ENCODE results near the gene KLHDC4. TPM values are rescaled to one million over a fixed set of nuclear protein-coding genes. Genes with fewer than 3 reads are reported as not detected.

KLHDC4 gene
- total and polyA plus RNA-seq, 2 of the 4 experiments (the other 2 are of a cell fraction) = 13.6 to 19.0 TPM

DNA sequence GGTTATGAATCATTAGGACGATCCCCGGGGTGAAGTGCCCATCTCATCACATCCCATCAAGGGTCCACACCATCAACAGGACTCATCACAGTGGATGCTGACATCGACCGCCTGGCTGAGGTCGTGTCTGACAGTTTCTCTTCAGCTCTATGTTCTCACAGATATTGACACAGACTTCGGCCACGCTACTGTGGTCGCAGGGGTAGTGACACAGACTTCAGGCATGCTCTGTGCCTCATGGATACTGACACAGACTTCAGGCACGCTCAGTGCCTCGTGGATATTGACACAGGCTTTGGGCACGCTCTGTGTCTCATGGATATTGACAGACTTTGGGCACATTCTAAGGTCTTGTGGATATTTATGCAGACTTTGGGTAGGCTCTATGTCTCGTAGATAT is 50.1 kb downstream of the KLHDC4 start:
- dilution Hi-C loops (cut with HindIII; ENCODE audit: low sequenced_read_pairs, unreplicated experiment) (no loop called here), intact Hi-C loops (cut with micrococcal nuclease) (no loop called here), in situ Hi-C loops (cut with MboI; ENCODE audit: low sequenced_read_pairs) (no loop called here)
- Histone ChIP-seq H3K23ac (ENCODE audit: low read depth, low read length) (no peak overlapping the region), H2AK5ac (ENCODE audit: low read depth, low read length) (no peak overlapping the region), H3K4ac (ENCODE audit: low read depth, low read length) (no peak overlapping the region), H3K18ac (ENCODE audit: low read depth, low read length) (no peak overlapping the region), H3K4me3 (ENCODE audit: insufficient read depth, low read depth, low read length) (no peak overlapping the region), H3K56ac (ENCODE audit: extremely low read depth, insufficient read depth, low read length) (no peak overlapping the region), H3K4me1 (ENCODE audit: control insufficient read depth, insufficient read depth, low read length) (no peaks in the 10 kb centered on the region), H3K9me3 (ENCODE audit: control insufficient read depth, insufficient read depth, low read length) (no peaks in the 10 kb centered on the region), H2BK5ac (ENCODE audit: low read depth, low read length, poor library complexity, severe bottlenecking) (no peak overlapping the region), H3K9ac (ENCODE audit: low read depth, low read length) (no peak overlapping the region), H3K14ac (replicated peaks; ENCODE audit: low read depth, low read length) (no peak overlapping the region), H4K5ac (ENCODE audit: low read depth, low read length) (no peak overlapping the region), H3K27me3 (ENCODE audit: control insufficient read depth, insufficient read depth, low read length) (no peaks in the 10 kb centered on the region), H2BK15ac (ENCODE audit: low read depth, low read length) (no peak overlapping the region), H3K4me2 (ENCODE audit: low read depth, low read length) (no peak overlapping the region), H2BK20ac (ENCODE audit: low read depth, low read length) (no peak overlapping the region), H2AFZ (replicated peaks; ENCODE audit: low read length, poor library complexity) (no peak overlapping the region), H3K9me1 (ENCODE audit: insufficient read depth, low read length) (peaks cover 2% of the 10 kb centered on the region), H3K79me1 (ENCODE audit: low read depth in 1 of 2, low read length in 2 of 2) (peaks cover 0 to 4% of the 10 kb centered on the region in 2 experiments; a peak in 1 of 4 replicates), H4K91ac (ENCODE audit: insufficient read depth, low read depth, low read length) (no peak overlapping the region), H4K8ac (ENCODE audit: low read depth in 2 of 2, low read length in 2 of 2) (no peak overlapping the region), H3K27ac (ENCODE audit: insufficient read depth, low read length) (no peak overlapping the region), H2BK120ac (ENCODE audit: low read depth, low read length) (no peak overlapping the region), H3K36me3 (ENCODE audit: control insufficient read depth, insufficient read depth, low read length) (peaks cover 20% of the 10 kb centered on the region), H2AK9ac (replicated peaks; ENCODE audit: low read depth, low read length, poor library complexity) (no peak overlapping the region), H4K20me1 (ENCODE audit: insufficient read depth, low read length) (no peaks in the 10 kb centered on the region; the same call in 1 of the 2 replicates)
- ChIA-PET CTCF (interaction anchor here (0.5 kb wide), 1 partner anchor 16 kb away, joined by 4 read pairs; no protein-coding TSS in a partner anchor), POLR2A (ENCODE audit: unreplicated experiment) (no interaction called here)
- no TSS peak for BruUV-seq (replicated peaks)
- WGBS, 2 experiments (ENCODE audit: extremely low coverage in 2 of 2, insufficient read length in 1 of 2) = 94% methylated on average over 5 of the region's 12 CpGs; no CpG with 5 or more reads in 1 of the 2 experiments
- ATAC-seq (ENCODE audit: low read depth) (no peak; the same call in 1 of the 2 replicates), DNase-seq (peak; percentile 34)
- no peak for TF ChIP-seq MAZ (IDR thresholded peaks at IDR 0.05; ENCODE audit: borderline replicate concordance, low read depth, low read length)
- TF ChIP-seq SMC3 (IDR thresholded peaks at IDR 0.05; ENCODE audit: low read depth, low read length) = no peak
- no peak for TF ChIP-seq CEBPB (IDR thresholded peaks at IDR 0.05; ENCODE audit: low read depth, low read length)
- no peak for TF ChIP-seq MXI1 (IDR thresholded peaks at IDR 0.05; ENCODE audit: borderline replicate concordance, low read depth, low read length)
- no peak for TF ChIP-seq RFX5 (IDR thresholded peaks at IDR 0.05; ENCODE audit: low read depth, low read length)
- TF ChIP-seq CHD1 (IDR thresholded peaks at IDR 0.05; ENCODE audit: low read depth, low read length) = no peak
- no peak for TF ChIP-seq NFE2L2 (IDR thresholded peaks at IDR 0.05; ENCODE audit: low read depth, low read length)
- TF ChIP-seq, protein P1, sequence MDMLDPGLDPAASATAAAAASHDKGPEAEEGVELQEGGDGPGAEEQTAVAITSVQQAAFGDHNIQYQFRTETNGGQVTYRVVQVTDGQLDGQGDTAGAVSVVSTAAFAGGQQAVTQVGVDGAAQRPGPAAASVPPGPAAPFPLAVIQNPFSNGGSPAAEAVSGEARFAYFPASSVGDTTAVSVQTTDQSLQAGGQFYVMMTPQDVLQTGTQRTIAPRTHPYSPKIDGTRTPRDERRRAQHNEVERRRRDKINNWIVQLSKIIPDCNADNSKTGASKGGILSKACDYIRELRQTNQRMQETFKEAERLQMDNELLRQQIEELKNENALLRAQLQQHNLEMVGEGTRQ (IDR thresholded peaks at IDR 0.05; ENCODE audit: low read depth, low read length) = no peak
- no peak for TF ChIP-seq RAD21 (IDR thresholded peaks at IDR 0.05; ENCODE audit: low read length)
- no peak for TF ChIP-seq FOS (IDR thresholded peaks at IDR 0.05; ENCODE audit: low read depth, low read length)
- no peak for TF ChIP-seq BHLHE40 (IDR thresholded peaks at IDR 0.05; ENCODE audit: low read depth, low read length)

Data from IMR-90 (cell line).